H9 (cell line): ENCODE measurements around the gene AP2A2. TPM values are rescaled to one million over a fixed set of nuclear protein-coding genes. Genes with fewer than 3 reads are reported as not detected.

ENCODE experiments used
- DNase-seq: peaks from one replicate; pipeline ENCODE4 v3.0.0-alpha.2; 2017
- H2AFZ ChIP-seq: one replicate; pipeline ENCODE4 v1.6.1; 2013; ENCODE audit warnings: mild to moderate bottlenecking, low read length, control low read depth, moderate library complexity
- H2AK5ac ChIP-seq: 2 replicates; pipeline ENCODE4 v1.6.1; 2013; ENCODE audit warnings: low read length, control low read depth, mixed read lengths; ENCODE audit not compliant: insufficient read length
- H2BK120ac ChIP-seq: one replicate; pipeline ENCODE4 v1.6.1; 2013; ENCODE audit warnings: low read depth, mild to moderate bottlenecking, low read length, control low read depth, inconsistent platforms; ENCODE audit not compliant: poor library complexity, severe bottlenecking
- H2BK12ac ChIP-seq: 2 replicates; pipeline ENCODE4 v1.6.1; 2013; ENCODE audit warnings: low read length, control low read depth, mixed read lengths, low read depth; ENCODE audit not compliant: insufficient read length
- H2BK15ac ChIP-seq: 2 replicates; pipeline ENCODE4 v1.6.1; 2013; ENCODE audit warnings: low read depth, low read length, control low read depth
- H2BK20ac ChIP-seq: one replicate; pipeline ENCODE4 v1.6.1; 2013; ENCODE audit warnings: low read depth, mild to moderate bottlenecking, low read length, control low read depth, inconsistent platforms; ENCODE audit not compliant: poor library complexity, severe bottlenecking
- H2BK5ac ChIP-seq: 2 replicates; pipeline ENCODE4 v1.6.1; 2013; ENCODE audit warnings: low read length, control low read depth, mixed read lengths; ENCODE audit not compliant: insufficient read length
- H3K14ac ChIP-seq: 2 replicates; pipeline ENCODE4 v1.6.1; 2013; ENCODE audit warnings: low read length, control low read depth; ENCODE audit not compliant: insufficient read depth
- H3K18ac ChIP-seq: 2 replicates; pipeline ENCODE4 v1.6.1; 2013; ENCODE audit warnings: low read depth, mild to moderate bottlenecking, mixed read lengths, low read length, control low read depth; ENCODE audit not compliant: insufficient read length
- H3K23ac ChIP-seq: 2 replicates; pipeline ENCODE4 v1.6.1; 2013; ENCODE audit warnings: low read length, control low read depth, mixed read lengths, low read depth; ENCODE audit not compliant: insufficient read length
- H3K23me2 ChIP-seq: 2 replicates; pipeline ENCODE4 v1.6.1; 2013; ENCODE audit warnings: low read depth, mild to moderate bottlenecking, mixed read lengths, low read length, control low read depth; ENCODE audit not compliant: insufficient read length, poor library complexity, severe bottlenecking
- H3K27ac ChIP-seq: 2 replicates; pipeline ENCODE4 v1.5.1; 2013; ENCODE audit warnings: low read length, control low read depth, mixed read lengths, low read depth; ENCODE audit not compliant: insufficient read length
- H3K27me3 ChIP-seq: 2 replicates; pipeline ENCODE4 v1.6.1; 2013; ENCODE audit warnings: low read length, control low read depth, inconsistent platforms; ENCODE audit not compliant: insufficient read depth
- H3K4ac ChIP-seq: 2 replicates; pipeline ENCODE4 v1.6.1; 2013; ENCODE audit warnings: low read depth, mild to moderate bottlenecking, control low read depth, inconsistent platforms, low read length, moderate library complexity
- H3K4me1 ChIP-seq: 2 replicates; pipeline ENCODE4 v1.6.1; 2013; ENCODE audit warnings: low read length, control low read depth, inconsistent platforms; ENCODE audit not compliant: insufficient read depth
- H3K4me2 ChIP-seq: 2 replicates; pipeline ENCODE4 v1.6.1; 2013; ENCODE audit warnings: low read length, control low read depth, mixed read lengths; ENCODE audit not compliant: insufficient read length, insufficient read depth
- H3K56ac ChIP-seq: 2 replicates; pipeline ENCODE4 v1.6.1; 2013; ENCODE audit warnings: low read depth, mild to moderate bottlenecking, mixed read lengths, low read length, control low read depth; ENCODE audit not compliant: insufficient read length
- H3K79me1 ChIP-seq: 2 replicates; pipeline ENCODE4 v1.6.1; 2013; ENCODE audit warnings: low read depth, mild to moderate bottlenecking, moderate library complexity, low read length, control low read depth, inconsistent platforms; ENCODE audit not compliant: insufficient read depth, poor library complexity, severe bottlenecking
- H3K79me2 ChIP-seq: 2 replicates; pipeline ENCODE4 v1.6.1; 2013; ENCODE audit warnings: low read length, control low read depth, inconsistent platforms; ENCODE audit not compliant: insufficient read depth
- H3K9ac ChIP-seq: 2 replicates; pipeline ENCODE4 v1.6.1; 2013; ENCODE audit warnings: low read length, control low read depth, mixed read lengths; ENCODE audit not compliant: insufficient read length; ENCODE audit errors: extremely low read depth
- H3K9me3 ChIP-seq: one replicate; pipeline ENCODE4 v1.6.1; 2013; ENCODE audit warnings: low read depth, low read length, inconsistent platforms; ENCODE audit not compliant: control insufficient read depth
- H3T11ph ChIP-seq: one replicate; pipeline ENCODE4 v1.6.1; 2013; ENCODE audit warnings: mild to moderate bottlenecking, low read length, control low read depth, inconsistent platforms
- H4K20me1 ChIP-seq: one replicate; pipeline ENCODE4 v1.6.1; 2013; ENCODE audit not compliant: control insufficient read depth, insufficient read length, insufficient read depth
- H4K5ac ChIP-seq: 2 replicates; pipeline ENCODE4 v1.6.1; 2013; ENCODE audit warnings: low read depth, mild to moderate bottlenecking, mixed read lengths, low read length, control low read depth; ENCODE audit not compliant: insufficient read length
- H4K8ac ChIP-seq: replicated peaks from 2 replicates; pipeline ENCODE4 v1.6.1; 2013; ENCODE audit warnings: low read length, control low read depth, mixed read lengths, low read depth; ENCODE audit not compliant: insufficient read length
- H4K91ac ChIP-seq: 2 replicates; pipeline ENCODE4 v1.6.1; 2013; ENCODE audit warnings: low read depth, mild to moderate bottlenecking, moderate library complexity, mixed read lengths, low read length, control low read depth; ENCODE audit not compliant: insufficient read length
- H3K27ac Mint-ChIP-seq, 3 experiments: 2 replicates in 2 of 3; 3 replicates in 1 of 3; pipeline ENCODE4 v1.8.0; 2020 to 2021; ENCODE audit warnings: mixed read lengths in 3 of 3, mild to moderate bottlenecking in 1 of 3, moderate library complexity in 1 of 3
- H3K27me3 Mint-ChIP-seq: 2 replicates; pipeline ENCODE4 v1.8.0; 2021; ENCODE audit warnings: low read depth, mild to moderate bottlenecking, moderate library complexity, mixed read lengths
- H3K36me3 Mint-ChIP-seq, 3 experiments: 2 replicates in 2 of 3; 3 replicates in 1 of 3; pipeline ENCODE4 v1.8.0; 2020 to 2021; ENCODE audit warnings: low read depth in 3 of 3, mixed read lengths in 3 of 3; ENCODE audit not compliant: insufficient read depth in 1 of 3
- H3K4me1 Mint-ChIP-seq, 2 experiments: 2 replicates each; pipeline ENCODE4 v1.8.0; 2020; ENCODE audit warnings: mixed read lengths in 2 of 2
- H3K4me3 Mint-ChIP-seq, 2 experiments: 2 replicates in 1 of 2; 3 replicates in 1 of 2; pipeline ENCODE4 v1.8.0; 2020 to 2021; ENCODE audit warnings: mild to moderate bottlenecking in 2 of 2, mixed read lengths in 2 of 2, moderate library complexity in 1 of 2
- H3K9me3 Mint-ChIP-seq, 2 experiments: 2 replicates in 1 of 2; 3 replicates in 1 of 2; pipeline ENCODE4 v1.8.0; 2020; ENCODE audit warnings: mild to moderate bottlenecking in 2 of 2, mixed read lengths in 2 of 2, moderate library complexity in 1 of 2
- CTCF ChIP-seq: fragments of 200-600 bp; sonication (generic); conservative IDR thresholded peaks from 3 replicates; pipeline ENCODE4 v1.8.0; 2021; ENCODE audit warnings: antibody characterized with exemption, mild to moderate bottlenecking
- WGBS: extraction: QIAGEN DNeasy Blood & Tissue Kit; methylation state at CpG from one replicate; pipeline ENCODE4 v1.1.7; 2013; ENCODE audit warnings: missing lambda C conversion rate, low lambda C conversion rate, mixed read lengths; ENCODE audit not compliant: insufficient read length; ENCODE audit errors: extremely low coverage; 5-methylcytosine and 5-hydroxymethylcytosine counted together
- total RNA-seq: library from RNA; stranded (reverse); gene quantifications from 2 replicates; pipeline ENCODE4 v1.2.1, GENCODE V29; 2021

The AP2A2 gene
- total RNA-seq, 1 experiment from 2014 or later, result 53.7 TPM

GRCh38 chr11:1008001-1008802 is 82.5 kb downstream of the AP2A2 start:
- Histone ChIP-seq H3K18ac (no peak overlapping the region), H3K79me2 (no peaks in the 10 kb centered on the region), H3K23me2 (no peaks in the 10 kb centered on the region), H3K9ac (no peak overlapping the region), H2BK5ac (no peak overlapping the region), H3K4me1 (no peaks in the 10 kb centered on the region), H2BK12ac (no peak overlapping the region), H2AFZ (no peak overlapping the region), H4K91ac (no peak overlapping the region), H2BK15ac (no peak overlapping the region), H4K5ac (no peak overlapping the region), H3K9me3 (no peaks in the 10 kb centered on the region), H4K8ac (no peak overlapping the region), H3K27ac (no peak overlapping the region), H2BK120ac (no peak overlapping the region), H3K56ac (no peak overlapping the region), H3K79me1 (no peaks in the 10 kb centered on the region), H3K4ac (no peak overlapping the region), H2AK5ac (no peak overlapping the region), H3K14ac (no peak overlapping the region), H2BK20ac (no peak overlapping the region), H3K23ac (no peak overlapping the region), H3K4me2 (no peak overlapping the region), H3K27me3 (no peaks in the 10 kb centered on the region), H4K20me1 (no peaks in the 10 kb centered on the region), H3T11ph (no peak overlapping the region)
- H3K27ac Mint-ChIP-seq, result no peak overlapping the region
- 0 out of 4 replicates have a peak, but pooled peaks cover 0 to 3% of the 10 kb centered on the region in 2 experiments for H3K4me1 Mint-ChIP-seq
- no peak overlapping the region for H3K4me3 Mint-ChIP-seq
- H3K27me3 Mint-ChIP-seq, result no peaks in the 10 kb centered on the region
- no peak for DNase-seq
- H3K9me3 Mint-ChIP-seq, result no peaks in the 10 kb centered on the region; a peak in 1 of 5 replicates
- WGBS, result no CpG with 5 or more reads among the region's 38 CpGs
- TF ChIP-seq CTCF, result no peak
- H3K36me3 Mint-ChIP-seq, result peaks cover 22 to 59% (median 58%) of the 10 kb centered on the region in 3 experiments; a peak in 6 of 7 replicates
